HFFc6 (cell line): ENCODE results near the gene OLFML2B. TPM values are rescaled to one million over a fixed set of nuclear protein-coding genes. Genes with fewer than 3 reads are reported as not detected.

Experiments used
- DNase-seq: peaks from one replicate; pipeline ENCODE4 v3.0.0-alpha.2; 2018
- H3K27ac Mint-ChIP-seq: 2 replicates; pipeline ENCODE4 v1.8.0; 2020; ENCODE audit warnings: mild to moderate bottlenecking, mixed read lengths
- H3K27me3 Mint-ChIP-seq: 2 replicates; pipeline ENCODE4 v1.8.0; 2021; ENCODE audit warnings: mild to moderate bottlenecking, moderate library complexity, mixed read lengths; ENCODE audit not compliant: insufficient read depth
- H3K36me3 Mint-ChIP-seq: 2 replicates; pipeline ENCODE4 v1.8.0; 2021; ENCODE audit warnings: low read depth, mixed read lengths
- H3K4me1 Mint-ChIP-seq: 2 replicates; pipeline ENCODE4 v1.8.0; 2020; ENCODE audit warnings: low read depth, mixed read lengths
- H3K4me3 Mint-ChIP-seq: 2 replicates; pipeline ENCODE4 v1.8.0; 2020; ENCODE audit warnings: mild to moderate bottlenecking, moderate library complexity, mixed read lengths
- H3K9me3 Mint-ChIP-seq: 2 replicates; pipeline ENCODE4 v1.8.0; 2020; ENCODE audit warnings: mild to moderate bottlenecking, mixed read lengths
- total RNA-seq, 6 experiments: library from RNA; stranded (reverse); fragmentation: NEBNext Ultra II Directional; extraction: Animal tissue kit (Norgen Biotek cat#: 25700); gene quantifications; 2 replicates in 1 of 6; 3 replicates in 5 of 6; pipeline ENCODE4 v1.2.3, GENCODE V29; 2021
- TF ChIP-seq, protein P1 (sequence below): fragments of 200-600 bp; sonication (generic); IDR thresholded peaks from 2 replicates; pipeline ENCODE4 v1.5.0; 2021; ENCODE audit warnings: antibody characterized with exemption, mild to moderate bottlenecking

OLFML2B gene
- total RNA-seq, 6 experiments from 2014 or later: 4.9 to 9.1 (median 7.0) TPM

DNA sequence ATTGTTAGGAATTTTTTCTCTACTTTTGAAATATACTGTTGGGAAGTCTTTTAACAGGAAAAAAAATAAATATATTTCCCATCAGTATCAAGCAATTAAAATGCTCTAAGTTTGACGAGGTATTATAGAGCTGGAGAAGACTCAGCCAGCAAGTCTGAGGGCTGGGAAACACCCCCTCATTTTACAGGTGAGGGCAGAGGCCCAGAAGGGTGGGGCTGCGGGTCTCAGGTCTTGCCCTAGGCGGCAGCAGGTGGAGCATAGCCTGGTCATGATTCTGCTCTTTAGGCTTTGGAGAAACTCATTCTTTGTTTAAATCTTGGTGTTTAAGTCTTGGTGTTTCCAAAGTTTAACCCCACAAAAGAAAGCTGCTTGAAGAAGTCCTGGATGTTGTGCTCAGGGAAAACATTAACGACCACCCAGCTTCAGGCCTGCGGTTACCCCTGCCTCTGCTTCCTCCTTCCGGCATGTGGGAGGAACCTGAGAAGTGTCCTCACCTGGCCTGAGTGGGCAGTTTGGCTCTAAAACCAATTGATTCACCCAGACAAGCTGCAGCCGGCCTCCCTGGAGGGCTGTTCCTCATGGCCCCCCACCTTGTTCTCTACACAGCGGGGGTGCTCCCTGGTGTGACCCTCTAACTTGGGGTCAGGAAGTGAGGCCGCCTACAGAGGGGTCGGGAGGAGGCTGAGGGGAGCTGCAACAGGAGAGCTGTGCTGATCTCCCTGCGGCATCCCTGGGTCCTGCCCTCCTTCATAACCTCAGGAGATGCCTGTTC is 41.7 kb downstream of the OLFML2B start:
- TF ChIP-seq, protein P1, sequence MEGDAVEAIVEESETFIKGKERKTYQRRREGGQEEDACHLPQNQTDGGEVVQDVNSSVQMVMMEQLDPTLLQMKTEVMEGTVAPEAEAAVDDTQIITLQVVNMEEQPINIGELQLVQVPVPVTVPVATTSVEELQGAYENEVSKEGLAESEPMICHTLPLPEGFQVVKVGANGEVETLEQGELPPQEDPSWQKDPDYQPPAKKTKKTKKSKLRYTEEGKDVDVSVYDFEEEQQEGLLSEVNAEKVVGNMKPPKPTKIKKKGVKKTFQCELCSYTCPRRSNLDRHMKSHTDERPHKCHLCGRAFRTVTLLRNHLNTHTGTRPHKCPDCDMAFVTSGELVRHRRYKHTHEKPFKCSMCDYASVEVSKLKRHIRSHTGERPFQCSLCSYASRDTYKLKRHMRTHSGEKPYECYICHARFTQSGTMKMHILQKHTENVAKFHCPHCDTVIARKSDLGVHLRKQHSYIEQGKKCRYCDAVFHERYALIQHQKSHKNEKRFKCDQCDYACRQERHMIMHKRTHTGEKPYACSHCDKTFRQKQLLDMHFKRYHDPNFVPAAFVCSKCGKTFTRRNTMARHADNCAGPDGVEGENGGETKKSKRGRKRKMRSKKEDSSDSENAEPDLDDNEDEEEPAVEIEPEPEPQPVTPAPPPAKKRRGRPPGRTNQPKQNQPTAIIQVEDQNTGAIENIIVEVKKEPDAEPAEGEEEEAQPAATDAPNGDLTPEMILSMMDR: no peak
- H3K9me3 Mint-ChIP-seq: peaks cover under 1% of the 10 kb centered on the region; the same call in 1 of the 2 replicates
- DNase-seq: no peak
- H3K27me3 Mint-ChIP-seq: peaks cover 9% of the 10 kb centered on the region
- H3K27ac Mint-ChIP-seq: no peak overlapping the region
- H3K4me1 Mint-ChIP-seq: no peaks in the 10 kb centered on the region
- peaks cover 7% of the 10 kb centered on the region for H3K36me3 Mint-ChIP-seq
- H3K4me3 Mint-ChIP-seq: no peak overlapping the region

DNA sequence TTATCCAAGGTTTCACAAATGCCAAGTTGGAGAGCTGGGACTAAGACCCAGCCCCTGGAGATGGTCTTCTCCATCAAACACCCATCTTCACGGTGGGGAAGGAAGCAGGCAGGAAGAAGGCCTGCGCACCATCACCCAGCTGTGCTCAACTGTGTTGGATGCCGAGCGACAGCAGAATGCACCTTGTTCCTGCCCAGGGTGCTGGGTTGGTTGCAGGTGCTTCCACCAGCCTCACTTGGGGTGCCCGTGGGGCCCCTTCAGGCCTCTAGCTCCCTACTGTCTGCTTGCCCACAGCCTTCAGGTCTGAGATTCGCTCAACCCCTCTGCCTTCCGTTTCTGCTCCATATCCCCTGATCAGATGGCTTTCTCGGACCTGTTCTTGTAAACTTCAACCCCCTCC is 42.5 kb downstream of the OLFML2B start:
- H3K36me3 Mint-ChIP-seq: peaks cover 7% of the 10 kb centered on the region; the same call in 1 of the 2 replicates

DNA sequence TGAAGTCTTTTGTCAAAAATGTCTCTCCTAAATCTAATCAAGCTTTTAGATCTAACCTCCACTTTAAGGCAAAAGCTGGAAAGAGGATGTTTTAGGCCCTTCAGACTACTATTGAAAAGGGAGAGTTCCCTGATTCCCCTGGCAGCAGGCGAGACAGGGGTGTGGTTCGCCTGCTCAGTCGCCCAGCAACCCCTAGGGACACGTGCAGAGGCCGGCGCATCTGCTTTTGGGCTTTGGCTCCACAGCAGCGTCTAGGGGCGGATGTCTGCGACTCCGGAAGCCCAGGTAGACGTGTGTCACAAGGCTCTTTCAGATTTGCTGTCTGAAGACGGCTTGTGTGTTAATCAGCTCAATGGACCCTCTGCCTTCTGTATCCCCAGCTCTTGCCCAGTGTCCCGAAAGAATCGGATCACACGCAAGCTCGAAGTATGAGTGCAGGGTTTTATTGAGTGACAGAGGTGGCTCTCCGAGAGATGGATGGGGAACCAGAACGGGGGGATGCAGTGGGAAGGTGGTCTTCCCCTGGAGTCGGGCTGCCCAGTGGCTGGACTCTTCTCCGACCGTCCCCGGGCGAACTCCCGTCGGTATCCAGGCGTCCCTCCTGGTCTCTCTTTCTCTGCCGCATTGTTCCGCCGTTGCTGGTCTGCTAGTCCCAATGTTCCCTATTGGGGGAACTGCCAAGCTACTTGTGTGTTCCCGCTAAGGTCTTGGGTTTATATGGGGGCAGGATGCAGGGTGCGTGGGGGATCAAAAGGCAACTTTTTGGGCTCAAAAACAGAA is 45.5 kb downstream of the OLFML2B start:
- Mint-ChIP-seq H3K4me1 (no peaks in the 10 kb centered on the region), H3K9me3 (no peaks in the 10 kb centered on the region), H3K36me3 (peaks cover 7% of the 10 kb centered on the region; the same call in 1 of the 2 replicates), H3K27ac (no peak overlapping the region), H3K27me3 (peaks cover 28% of the 10 kb centered on the region), H3K4me3 (no peak overlapping the region)
- TF ChIP-seq, protein P1: no peak
- no peak for DNase-seq

More for the DNA sequence above, 42.5 kb downstream of the OLFML2B start:
- Mint-ChIP-seq H3K27ac (no peak overlapping the region), H3K9me3 (no peaks in the 10 kb centered on the region), H3K4me3 (no peak overlapping the region), H3K27me3 (peaks cover 9% of the 10 kb centered on the region), H3K4me1 (no peaks in the 10 kb centered on the region)
- no peak for DNase-seq
- TF ChIP-seq, protein P1: no peak

DNA sequence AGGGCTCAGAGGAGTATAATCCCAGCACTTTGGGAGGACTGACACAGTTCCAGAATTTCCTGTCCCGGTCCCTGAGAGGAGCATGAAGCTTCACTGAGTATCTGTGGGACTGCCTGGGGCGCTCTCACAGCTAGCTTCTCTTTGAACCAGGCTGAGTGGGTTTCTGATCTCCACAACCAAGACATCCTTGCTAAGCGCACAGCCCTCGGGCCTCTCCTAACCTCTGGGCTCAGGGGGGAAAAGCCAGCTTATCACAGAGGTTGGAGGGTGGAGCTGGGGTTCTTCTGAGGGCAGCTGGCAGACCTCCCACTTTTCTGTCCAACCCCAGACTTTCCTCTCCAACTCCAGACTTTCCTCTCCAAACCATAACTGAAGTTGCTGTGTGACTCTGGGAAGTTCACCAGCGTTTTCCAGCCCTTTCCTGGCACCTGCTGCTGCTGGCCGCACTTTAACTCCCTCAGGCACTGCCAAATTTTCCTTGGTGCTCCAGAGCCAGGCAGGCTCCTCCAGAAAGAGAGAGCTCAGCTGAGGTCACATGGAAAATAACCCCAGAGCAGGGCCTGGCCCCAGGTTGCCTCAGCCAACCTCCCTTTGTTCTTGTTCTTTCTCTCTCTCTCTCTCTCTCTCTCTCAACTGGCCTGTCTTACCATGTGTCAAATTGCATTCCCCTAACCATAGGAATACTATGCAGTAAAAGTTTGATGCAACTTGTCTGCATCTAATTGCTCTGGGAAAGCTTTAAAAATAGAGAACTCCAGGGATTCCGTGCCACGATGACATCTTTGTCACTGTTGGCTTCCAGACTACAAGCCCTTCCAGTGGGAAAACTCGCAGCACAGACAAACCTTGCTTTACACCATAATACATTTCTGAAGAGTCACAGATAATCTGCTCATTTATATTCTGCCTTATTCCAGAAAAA is 49.5 kb downstream of the OLFML2B start:
- H3K36me3 Mint-ChIP-seq: peaks cover 7% of the 10 kb centered on the region; the same call in 1 of the 2 replicates
- TF ChIP-seq, protein P1: no peak
- H3K27me3 Mint-ChIP-seq: peaks cover 34% of the 10 kb centered on the region
- no peak overlapping the region for H3K4me3 Mint-ChIP-seq
- no peak overlapping the region for H3K27ac Mint-ChIP-seq
- DNase-seq: no peak
- H3K9me3 Mint-ChIP-seq: no peaks in the 10 kb centered on the region
- H3K4me1 Mint-ChIP-seq: peaks cover 8% of the 10 kb centered on the region; the same call in 1 of the 2 replicates

DNA sequence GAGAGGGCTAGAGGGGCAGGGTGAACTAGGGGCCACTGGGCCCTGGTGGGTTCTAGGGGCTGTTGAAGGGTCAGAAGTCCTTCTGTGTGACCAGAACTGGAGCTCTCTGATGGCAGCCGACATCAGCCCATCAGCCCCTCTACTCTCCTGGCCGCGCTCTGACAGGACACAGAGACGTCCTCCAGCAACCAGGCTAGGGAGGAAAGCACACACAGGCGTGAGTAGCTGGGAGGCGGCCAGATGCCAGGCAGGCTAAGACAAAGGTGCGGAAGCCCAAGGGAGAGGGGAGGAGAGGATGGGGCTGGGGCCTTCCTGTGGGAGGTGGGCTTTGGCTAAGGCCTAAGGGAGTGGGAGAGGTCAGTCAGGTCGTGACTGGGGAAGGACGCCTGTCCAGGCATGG is 50.8 kb downstream of the OLFML2B start:
- H3K9me3 Mint-ChIP-seq: no peaks in the 10 kb centered on the region
- H3K36me3 Mint-ChIP-seq: peaks cover 4% of the 10 kb centered on the region; the same call in 1 of the 2 replicates
- peaks cover 33% of the 10 kb centered on the region for H3K27me3 Mint-ChIP-seq
- DNase-seq: no peak
- no peak overlapping the region for H3K27ac Mint-ChIP-seq
- TF ChIP-seq, protein P1: no peak
- no peak overlapping the region for H3K4me3 Mint-ChIP-seq
- H3K4me1 Mint-ChIP-seq: peaks cover 8% of the 10 kb centered on the region; the same call in 1 of the 2 replicates
